Cerebellar nuclear complex (tissue), 1 donor: ENCODE data around the gene RAPGEF5.

ENCODE experiments used
- DNase-seq, 2 experiments: peaks; one replicate each; lab custom pipeline; 2025; lab: John Stamatoyannopoulos, UW

RAPGEF5 gene

GRCh38 chr7:22189230-22189629 lies 167.7 kb downstream of the RAPGEF5 start:
- DNase-seq: no peak

GRCh38 chr7:22187691-22188348 lies 169.1 kb downstream of the RAPGEF5 start:
- DNase-seq: no peak

DNA sequence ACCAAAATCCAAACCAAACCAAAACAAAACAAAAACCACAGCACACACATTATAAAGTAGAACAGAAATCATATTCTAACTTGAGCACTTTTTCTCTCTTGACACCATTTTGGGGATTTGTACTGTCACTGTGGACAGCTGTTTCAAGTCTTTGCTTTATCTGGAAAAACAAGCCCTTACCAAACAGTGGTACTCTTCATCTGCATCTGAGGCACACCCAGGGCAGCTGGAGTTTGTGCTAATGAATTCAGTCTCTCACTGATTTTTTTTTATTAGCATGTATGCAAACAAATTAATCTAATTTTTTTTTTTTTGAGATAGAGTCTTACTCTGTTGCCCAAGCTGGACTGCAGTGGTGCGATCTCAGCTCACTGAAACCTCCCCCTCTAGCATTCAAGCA lies 171.4 kb downstream of the RAPGEF5 start:
- no peak for DNase-seq

- no peak for DNase-seq
Observed at GRCh38 chr7:22184549-22185199, 172.3 kb downstream of the RAPGEF5 start.

DNA sequence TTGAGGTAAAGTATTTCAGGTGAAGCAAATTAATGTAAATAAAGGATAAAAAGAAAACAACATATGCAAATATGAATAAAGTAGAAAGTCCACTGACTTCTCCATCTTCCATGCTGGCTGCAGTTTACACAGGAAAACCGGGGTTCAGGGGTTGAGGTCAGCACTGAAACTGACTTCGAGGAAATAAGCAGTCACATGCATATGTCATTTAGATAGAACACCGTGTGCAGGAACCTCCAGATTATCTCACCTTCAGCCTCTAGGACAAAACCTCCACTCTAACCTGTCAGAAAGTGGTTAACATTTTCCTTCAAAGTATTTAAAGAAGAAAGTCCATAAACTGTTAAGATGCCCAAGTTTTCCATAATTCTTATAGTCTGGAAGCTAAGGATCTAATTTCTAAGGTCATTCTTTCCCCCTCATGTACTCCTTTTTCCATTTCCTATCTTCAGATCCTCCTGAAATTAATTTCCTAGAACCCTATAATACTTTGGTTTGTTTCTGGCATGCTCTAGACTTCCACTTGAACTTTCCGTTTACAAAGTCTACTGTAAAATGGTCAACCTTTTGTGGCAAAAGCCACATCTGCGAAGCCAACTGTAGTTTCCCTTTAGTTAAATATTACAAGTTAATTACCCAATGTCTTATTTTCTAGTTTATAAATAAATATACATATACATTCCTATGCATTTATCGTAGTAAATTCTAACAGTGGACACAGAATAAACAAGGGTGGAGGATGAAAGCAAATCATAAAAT lies 173.3 kb downstream of the RAPGEF5 start:
- DNase-seq: no peak

- DNase-seq: no peak
Observed at GRCh38 chr7:22182149-22182548, 174.8 kb downstream of the RAPGEF5 start.

DNA sequence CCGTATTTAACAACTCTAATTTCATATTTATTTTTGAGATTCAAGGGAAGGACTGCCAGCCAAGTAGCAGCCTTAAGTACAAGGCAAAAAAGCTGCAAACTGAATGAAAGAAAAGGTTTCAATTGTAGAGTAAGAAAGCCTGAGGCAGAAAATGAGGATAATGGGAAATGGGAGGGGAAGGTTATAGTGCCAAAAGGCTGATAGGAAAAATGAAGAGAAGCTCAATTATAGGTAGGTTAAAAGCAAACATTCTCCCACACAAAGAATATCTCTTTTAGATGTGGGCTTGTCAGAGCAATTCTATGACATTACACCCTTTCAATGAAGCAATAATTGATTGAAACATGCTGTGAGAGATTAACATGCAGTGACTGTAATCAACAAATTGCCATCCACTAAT lies 175.3 kb downstream of the RAPGEF5 start:
- DNase-seq: no peak

- no peak for DNase-seq
Observed at GRCh38 chr7:22179442-22179879, 177.5 kb downstream of the RAPGEF5 start.

GRCh38 chr7:22178735-22179134 lies 178.2 kb downstream of the RAPGEF5 start:
- DNase-seq: no peak

DNA sequence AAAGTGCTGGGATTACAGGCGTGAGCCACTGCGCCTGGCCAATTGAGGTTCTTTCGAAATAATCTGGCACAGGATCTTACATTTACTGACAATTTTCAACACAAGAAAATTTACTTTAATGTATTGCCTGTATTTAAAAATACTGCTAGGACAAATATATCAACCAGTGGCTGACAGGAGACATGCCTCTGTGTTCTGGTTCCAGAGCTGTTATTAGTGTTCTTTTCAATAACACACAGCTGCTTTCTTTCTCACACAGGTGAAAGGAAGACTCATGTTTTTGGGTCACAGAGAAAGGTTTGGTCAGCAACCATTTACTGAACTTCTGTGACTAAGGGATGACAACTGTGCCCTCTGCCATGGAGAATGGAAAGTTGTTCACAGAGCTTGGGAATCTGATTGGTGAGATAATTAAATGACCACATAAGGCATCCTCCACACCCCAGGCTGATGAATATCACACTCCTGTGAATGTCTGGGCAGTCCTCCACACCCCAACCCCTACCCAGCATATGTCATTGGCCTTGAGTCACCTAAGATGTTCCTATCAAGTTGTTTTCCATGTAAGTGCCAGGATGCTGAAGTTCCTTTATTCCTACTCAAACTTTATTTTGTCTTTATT lies 180.1 kb downstream of the RAPGEF5 start:
- DNase-seq: no peak

DNA sequence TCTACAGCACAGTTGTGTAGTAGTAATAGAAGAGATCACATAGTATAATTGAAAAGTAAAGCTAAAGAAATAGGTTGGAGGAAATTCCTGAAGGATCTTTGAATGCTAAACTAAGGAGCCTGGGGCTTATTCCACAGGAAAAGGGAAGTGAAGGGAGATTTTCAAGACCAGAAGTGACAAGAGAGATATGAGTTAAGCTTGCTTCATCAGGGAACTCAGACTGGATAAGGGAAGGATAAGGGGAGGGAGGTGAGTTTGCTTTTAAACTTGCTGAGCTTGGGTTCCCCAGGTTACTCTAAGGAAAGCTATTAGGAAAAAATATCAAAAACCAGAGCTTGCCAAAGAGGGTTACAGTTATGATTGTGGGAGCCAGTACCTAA lies 182.4 kb downstream of the RAPGEF5 start:
- DNase-seq: no peak

GRCh38 chr7:22173685-22174573 lies 183.0 kb downstream of the RAPGEF5 start:
- no peak for DNase-seq

DNA sequence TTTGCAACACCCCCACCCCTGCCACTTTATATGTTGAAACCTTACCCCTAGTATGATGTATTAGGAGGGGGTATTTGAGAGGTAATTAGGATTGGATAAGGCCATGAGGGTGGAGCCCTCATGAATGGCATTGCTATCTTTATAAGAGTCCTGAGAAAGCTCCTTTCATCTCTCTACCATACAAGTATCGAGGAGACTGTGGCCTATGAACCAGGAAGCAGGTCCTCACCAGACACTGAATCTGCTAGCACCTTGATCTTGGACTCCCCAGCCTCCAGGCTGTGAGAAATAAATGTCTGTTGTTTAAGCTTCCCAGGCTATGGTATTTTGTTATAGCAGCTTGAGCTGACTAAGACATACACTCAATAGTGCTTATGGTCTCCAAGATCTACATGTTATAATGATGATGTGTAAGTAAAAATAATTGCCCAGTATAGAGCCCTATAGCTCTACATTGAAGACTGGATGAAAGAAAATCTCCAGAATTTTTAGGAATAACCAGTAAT lies 188.8 kb downstream of the RAPGEF5 start:
- DNase-seq: no peak

DNA sequence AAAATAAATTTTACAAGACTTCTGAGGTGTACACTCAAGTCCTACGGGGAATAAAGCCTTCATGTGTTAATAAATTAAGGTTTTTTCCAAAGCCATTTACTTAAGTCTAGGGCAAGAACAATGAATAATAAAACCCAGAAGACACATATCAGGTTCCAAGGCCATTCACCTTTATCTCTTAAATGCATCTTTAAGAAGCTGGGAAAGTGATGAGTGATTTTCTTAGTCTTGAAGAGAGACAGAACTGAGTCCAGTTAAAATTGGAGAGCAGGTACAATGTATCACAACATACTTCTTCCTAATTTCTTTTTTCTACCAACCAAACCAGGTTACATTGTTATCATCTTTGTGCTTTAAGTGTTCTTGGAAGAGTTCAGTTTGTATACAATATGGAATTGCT lies 189.5 kb downstream of the RAPGEF5 start:
- DNase-seq: no peak

GRCh38 chr7:22166928-22167327 lies 190.0 kb downstream of the RAPGEF5 start:
- DNase-seq: no peak

- DNase-seq: no peak
Observed at GRCh38 chr7:22159341-22159740, 197.6 kb downstream of the RAPGEF5 start.

DNA sequence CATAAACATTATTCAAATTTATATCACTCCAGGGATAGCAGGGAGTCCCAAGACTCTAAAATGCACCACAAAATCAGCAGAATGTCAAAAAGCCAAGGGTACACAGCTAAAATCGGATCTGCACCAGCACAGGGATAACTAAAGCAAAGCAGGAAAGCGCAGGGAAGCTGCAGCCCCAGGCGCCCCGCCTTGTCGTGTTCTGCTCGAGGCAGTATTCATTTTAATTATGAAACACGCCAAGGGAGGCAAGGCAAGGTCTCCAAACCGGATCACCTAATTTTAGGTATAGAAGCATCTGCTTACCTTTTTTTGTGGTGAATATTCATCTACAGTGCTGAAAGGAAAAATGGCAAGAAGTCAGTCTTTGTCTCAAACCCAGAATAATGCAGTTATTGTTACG lies 199.4 kb downstream of the RAPGEF5 start:
- DNase-seq: no peak

GRCh38 chr7:22156205-22156604 lies 200.7 kb downstream of the RAPGEF5 start:
- no peak for DNase-seq

GRCh38 chr7:22154143-22154529 lies 202.8 kb downstream of the RAPGEF5 start:
- DNase-seq: no peak

DNA sequence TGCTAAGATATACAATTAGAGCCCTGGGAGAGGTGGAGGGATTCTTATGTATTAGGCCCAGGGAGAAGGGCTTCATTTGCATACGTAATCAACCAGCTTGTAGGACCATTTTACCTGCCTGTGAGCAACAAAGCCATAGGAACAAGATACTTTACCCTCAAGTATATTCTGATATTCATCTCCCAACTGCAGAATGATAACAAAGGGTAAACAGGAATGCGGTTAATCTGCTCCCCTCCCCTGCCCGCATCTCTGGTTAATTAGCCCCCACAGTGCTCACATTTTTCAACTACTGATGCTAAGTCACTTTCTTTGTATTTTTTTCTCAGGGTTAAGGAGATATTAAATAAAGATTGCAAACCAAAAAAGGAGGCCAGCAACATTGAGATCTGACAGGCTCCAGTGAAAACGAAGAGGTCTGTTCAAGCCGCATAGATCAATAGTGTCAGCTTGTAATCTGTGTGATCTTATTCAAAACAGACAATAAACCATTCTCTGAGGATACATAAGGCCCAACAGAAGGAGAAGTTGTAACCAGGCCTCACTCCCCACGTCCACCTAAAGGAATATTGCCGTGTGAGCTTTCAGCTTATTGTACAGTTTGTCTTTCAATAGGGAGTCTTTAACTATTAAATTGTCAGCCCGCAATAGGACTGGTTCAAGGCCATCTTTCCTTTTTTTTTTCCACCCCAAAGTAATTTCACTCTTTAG lies 203.4 kb downstream of the RAPGEF5 start:
- no peak for DNase-seq

GRCh38 chr7:22152690-22153089 lies 204.3 kb downstream of the RAPGEF5 start:
- no peak for DNase-seq
